Endothelial cell of umbilical vein (primary cell): ENCODE results near the gene APCDD1L. TPM values are rescaled to one million over a fixed set of nuclear protein-coding genes. Genes with fewer than 3 reads are reported as not detected.

ENCODE experiments used
- BruUV-seq: library from RNA; stranded (reverse); fragments of 400-500 nt; replicated peaks from 2 replicates; lab custom pipeline; 2021; lab: Mats Ljungman, UMichigan
- CTCF ChIA-PET: fragments of 300-600, 350-600 bp; sonication (Branson Sonifier 250); formaldehyde crosslinking; loops from one replicate; lab custom pipeline; 2021; ENCODE audit warnings: antibody characterized with exemption, inconsistent platforms; lab: Charles Lee
- POLR2A ChIA-PET: fragments of 300-600, 350-600 bp; sonication (Branson Sonifier 250); formaldehyde crosslinking; loops from one replicate; lab custom pipeline; 2021; ENCODE audit warnings: antibody characterized with exemption, inconsistent platforms; lab: Charles Lee
- DNase-seq: peaks from one replicate; pipeline ENCODE4 v3.0.0-alpha.2; 2011; ENCODE audit warnings: low read depth, low spot score
- FAIRE-seq: peaks from 2 replicates; lab custom pipeline; 2011; peaks lifted over from hg19 to GRCh38; lab: Jason Lieb, UNC
- H2AFZ ChIP-seq: 2 replicates; pipeline ENCODE4 v1.6.0; 2012; ENCODE audit warnings: low read depth, low read length, control low read depth, inconsistent platforms
- H3K27ac ChIP-seq: 2 replicates; pipeline ENCODE4 v1.5.1; 2011; ENCODE audit warnings: low read depth, mild to moderate bottlenecking, control low read depth, low read length, moderate library complexity; ENCODE audit not compliant: insufficient read depth
- H3K27me3 ChIP-seq, 2 experiments: 2 replicates each; pipeline versions ENCODE4 v1.6.0 to v1.6.1; 2011; ENCODE audit warnings: low read length in 2 of 2, mixed read lengths in 1 of 2; ENCODE audit not compliant: control insufficient read depth in 2 of 2, insufficient read depth in 2 of 2
- H3K36me3 ChIP-seq, 2 experiments: 2 replicates in 1 of 2; 3 replicates in 1 of 2; pipeline ENCODE4 v1.5.1; 2011; ENCODE audit warnings: low read length in 2 of 2, mild to moderate bottlenecking in 1 of 2, moderate library complexity in 1 of 2; ENCODE audit not compliant: control insufficient read depth in 2 of 2, insufficient read depth in 2 of 2; ENCODE audit errors: extremely low read depth in 1 of 2
- H3K4me1 ChIP-seq: 3 replicates; pipeline ENCODE4 v1.5.1; 2011; ENCODE audit warnings: mild to moderate bottlenecking, low read length; ENCODE audit not compliant: control insufficient read depth, insufficient read depth; ENCODE audit errors: extremely low read depth
- H3K4me2 ChIP-seq: 2 replicates; pipeline ENCODE4 v1.6.1; 2011; ENCODE audit warnings: low read length, control low read depth, mixed read lengths; ENCODE audit not compliant: insufficient read depth
- H3K4me3 ChIP-seq, 3 experiments: fragments of 200-600 bp in 1 of 3; sonication (generic), shearing (Covaris generic) in 1 of 3; replicated peaks in 1 of 3; 2 replicates each; pipeline ENCODE4 v1.5.1; 2011 to 2016; ENCODE audit warnings: control low read depth in 3 of 3, low read length in 3 of 3, mild to moderate bottlenecking in 2 of 3, inconsistent platforms in 1 of 3, low read depth in 1 of 3, moderate library complexity in 1 of 3; ENCODE audit not compliant: insufficient read depth in 1 of 3
- H3K79me2 ChIP-seq: 2 replicates; pipeline ENCODE4 v1.6.0; 2012; ENCODE audit warnings: low read length, inconsistent platforms; ENCODE audit not compliant: control insufficient read depth, insufficient read depth
- H3K9ac ChIP-seq: replicated peaks from 2 replicates; pipeline ENCODE3; 2011; ENCODE audit warnings: low read length, control low read depth; ENCODE audit not compliant: insufficient read depth; ENCODE audit errors: extremely low read depth
- H3K9me1 ChIP-seq: replicated peaks from 3 replicates; pipeline ENCODE4 v1.6.0; 2011; ENCODE audit warnings: mild to moderate bottlenecking, low read length; ENCODE audit not compliant: control insufficient read depth, insufficient read depth; ENCODE audit errors: extremely low read depth
- H3K9me3 ChIP-seq: replicated peaks from 2 replicates; pipeline ENCODE4 v1.5.1; 2012; ENCODE audit warnings: low read length, inconsistent platforms; ENCODE audit not compliant: control insufficient read depth, insufficient read depth
- H4K20me1 ChIP-seq: replicated peaks from 2 replicates; pipeline ENCODE3; 2011; ENCODE audit warnings: mild to moderate bottlenecking, low read length; ENCODE audit not compliant: control insufficient read depth, insufficient read depth; ENCODE audit errors: extremely low read depth
- CTCF ChIP-seq, 2 donors: IDR thresholded peaks; 1 replicate in 1 of 2; 2 replicates in 1 of 2; pipeline ENCODE4 v1.5.1; 2011; ENCODE audit warnings: low read length in 2 of 2, mild to moderate bottlenecking in 2 of 2, moderate library complexity in 2 of 2, control low read depth in 1 of 2, inconsistent platforms in 1 of 2, low read depth in 1 of 2; ENCODE audit not compliant: insufficient read depth in 1 of 2; ENCODE audit errors: extremely low read depth in 1 of 2
- EZH2 ChIP-seq: IDR thresholded peaks from 2 replicates; pipeline ENCODE4 v1.6.1; 2012; ENCODE audit warnings: borderline replicate concordance, low read depth, mild to moderate bottlenecking, moderate library complexity, low read length, inconsistent platforms; ENCODE audit not compliant: severe bottlenecking
- GATA2 ChIP-seq: IDR thresholded peaks from 2 replicates; pipeline ENCODE4 v1.7.0; 2011; ENCODE audit warnings: low read depth, mild to moderate bottlenecking, moderate library complexity, mixed read lengths, low read length; ENCODE audit not compliant: insufficient read length, insufficient read depth
- JUN ChIP-seq: IDR thresholded peaks from 2 replicates; pipeline ENCODE4 v1.6.1; 2011; ENCODE audit warnings: borderline replicate concordance, low read depth; ENCODE audit not compliant: insufficient read length, insufficient read depth
- MAX ChIP-seq: IDR thresholded peaks from 2 replicates; pipeline ENCODE4 v1.6.1; 2011; ENCODE audit not compliant: insufficient read depth, insufficient read length
- POLR2A ChIP-seq: IDR thresholded peaks from 2 replicates; pipeline ENCODE4 v1.6.1; 2012; ENCODE audit warnings: low read depth, mild to moderate bottlenecking, control low read depth, low read length
- POLR2AphosphoS5 ChIP-seq: IDR thresholded peaks from 2 replicates; pipeline ENCODE4 v1.6.1; 2012; ENCODE audit warnings: low read depth, mild to moderate bottlenecking, control low read depth, low read length, moderate library complexity; ENCODE audit not compliant: insufficient read depth
- dilution Hi-C: fragments of 300-500 bp; cut with MboI; formaldehyde crosslinking; loops from one replicate; pipeline ENCODE4 v1.15.0; 2019; ENCODE audit warnings: low sequenced_read_pairs; ENCODE audit not compliant: extremely low pct_ligation_motif_present
- intact Hi-C: fragments of 100-400 bp; cut with micrococcal nuclease; formaldehyde crosslinking; loops from one replicate; pipeline ENCODE4 v1.10.0; 2022
- polyA plus RNA-seq, 4 experiments: library from polyadenylated mRNA; depleted of rRNA in 3 of 4; stranded (reverse) in 3 of 4; unstranded in 1 of 4; fragments of >200 nt; gene quantifications; 2 replicates each; pipeline versions ENCODE4 v1.2.1 to v1.2.3, GENCODE V29; 2011 to 2012; ENCODE audit warnings: missing spikeins in 1 of 4
- total RNA-seq: library from RNA; stranded (reverse); gene quantifications from 2 replicates; pipeline ENCODE4 v1.2.3, GENCODE V29; 2021

Gene APCDD1L
- total and polyA plus RNA-seq, 2 donors (not counting 3 experiments of a cell fraction or from before 2014, with no cell fraction given), result 0.17 to 1.4 TPM

- BruUV-seq, result no TSS peak
- intact Hi-C loops, result no loop called here
- ChIA-PET CTCF (interaction anchor here (0.8 kb wide), 1 partner anchor 119 kb away, joined by 3 read pairs; the partner anchor contains the start of gene STX16), POLR2A (no interaction called here)
- FAIRE-seq (no peak), DNase-seq (no peak)
- Histone ChIP-seq H3K4me2 (no peak overlapping the region), H3K4me1 (no peaks in the 10 kb centered on the region), H3K9me3 (no peaks in the 10 kb centered on the region), H3K9ac (no peak overlapping the region), H2AFZ (no peak overlapping the region), H3K4me3 (no peak overlapping the region), H4K20me1 (no peaks in the 10 kb centered on the region), H3K79me2 (no peaks in the 10 kb centered on the region), H3K27me3 (no peaks in the 10 kb centered on the region), H3K9me1 (no peaks in the 10 kb centered on the region), H3K36me3 (no peaks in the 10 kb centered on the region), H3K27ac (no peak overlapping the region)
- dilution Hi-C loops, result no loop called here
- TF ChIP-seq POLR2A (no peak), EZH2 (no peak), GATA2 (no peak), CTCF (IDR thresholded peaks at IDR 0.05; ENCODE audit: extremely low read depth in 1 of 2, insufficient read depth in 1 of 2, low read depth in 1 of 2, low read length in 2 of 2) (no peak), JUN (no peak), POLR2AphosphoS5 (no peak), MAX (no peak)
These were observed 16.5 kb upstream of the APCDD1L start for GRCh38 chr20:58531657-58532056.
